AG09309 (cell line): ENCODE results near the gene ESRRG.

ENCODE experiments used
- DNase-seq: peaks from one replicate; pipeline ENCODE4 v3.0.0-alpha.2; 2010; ENCODE audit warnings: low read depth
- H3K4me3 ChIP-seq: 2 replicates; pipeline ENCODE4 v1.5.1; 2011; ENCODE audit warnings: mild to moderate bottlenecking, low read depth, low read length, moderate library complexity; ENCODE audit not compliant: control insufficient read depth
- CTCF ChIP-seq: IDR thresholded peaks from 2 replicates; pipeline ENCODE4 v1.5.1; 2011; ENCODE audit warnings: mild to moderate bottlenecking, low read depth, low read length, inconsistent platforms; ENCODE audit not compliant: insufficient read depth, control insufficient read depth; ENCODE audit errors: missing control alignments

The ESRRG gene

DNA sequence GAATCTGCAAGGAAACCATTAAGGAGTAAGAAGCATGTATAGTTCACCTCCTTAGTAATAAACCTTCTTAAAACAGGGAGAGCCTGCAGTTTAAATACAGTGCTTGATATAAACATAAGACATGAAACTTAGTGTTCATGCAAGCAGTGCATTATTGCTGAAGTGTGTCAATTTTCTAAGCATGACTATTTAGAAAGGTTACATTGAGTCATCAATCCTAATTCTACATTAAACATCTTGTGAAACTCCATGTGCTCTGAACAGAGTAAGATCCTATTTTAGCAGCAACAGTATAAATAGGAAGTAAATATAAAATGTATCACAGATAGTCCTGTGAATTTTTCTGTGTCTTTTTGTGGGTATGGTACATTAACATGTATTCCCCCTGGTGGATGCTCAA is 135.5 kb downstream of the ESRRG start:
- no peak for DNase-seq
- no peak for TF ChIP-seq CTCF
- no peak overlapping the region for H3K4me3 ChIP-seq

DNA sequence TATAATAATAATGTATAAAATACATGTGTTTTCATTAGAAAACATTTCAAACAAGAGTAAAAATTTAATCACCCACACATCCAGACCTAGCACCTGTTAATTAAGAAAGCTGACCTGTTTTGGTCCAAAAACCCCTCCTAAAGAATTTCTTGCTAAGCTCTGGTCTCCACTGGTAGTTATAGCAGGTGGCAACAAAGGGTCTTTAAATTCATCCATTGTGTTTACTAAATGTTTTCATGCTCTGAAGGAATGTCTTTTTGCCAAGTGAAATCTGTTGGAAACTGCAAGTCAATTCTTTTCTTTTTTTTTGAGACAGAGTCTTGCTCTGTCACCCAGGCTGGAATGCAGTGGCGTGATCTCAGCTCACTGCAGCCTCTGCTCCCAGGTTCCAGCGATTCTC is 141.1 kb downstream of the ESRRG start:
- no peak for DNase-seq
- no peak overlapping the region for H3K4me3 ChIP-seq
- TF ChIP-seq CTCF, result no peak

- DNase-seq, result no peak
- TF ChIP-seq CTCF, result no peak
- H3K4me3 ChIP-seq, result no peak overlapping the region
Measured at GRCh38 chr1:216580538-216581057, 142.6 kb downstream of the ESRRG start.

GRCh38 chr1:216576234-216576937 is 146.8 kb downstream of the ESRRG start:
- TF ChIP-seq CTCF, result no peak
- H3K4me3 ChIP-seq, result no peak overlapping the region
- no peak for DNase-seq

- no peak for TF ChIP-seq CTCF
- no peak for DNase-seq
- H3K4me3 ChIP-seq, result no peak overlapping the region
Measured at GRCh38 chr1:216566641-216567205, 156.5 kb downstream of the ESRRG start.

- TF ChIP-seq CTCF, result no peak
- DNase-seq, result no peak
Measured at GRCh38 chr1:216563087-216563486, 160.1 kb downstream of the ESRRG start.

More at GRCh38 chr1:216563087-216563486, 160.1 kb downstream of the ESRRG start:
- H3K4me3 ChIP-seq, result no peak overlapping the region
